GM23338 (cell line): ENCODE data around the gene YPEL3. TPM values are rescaled to one million over a fixed set of nuclear protein-coding genes. Genes with fewer than 3 reads are reported as not detected.
A peak's percentile ranks its signal among the peaks of the same experiment; 100 is the strongest.

ENCODE experiments used
- ATAC-seq: fragments of 200-7000 bp; cut with Tn5 transposase; 3 replicates; pipeline ENCODE4 v1.9.1; 2020
- DNase-seq: peaks from one replicate; pipeline ENCODE4 v3.0.0-alpha.2; 2015; ENCODE audit warnings: low spot score
- H2AFZ ChIP-seq: fragments of 200-600 bp; sonication (generic); 2 replicates; pipeline ENCODE4 v1.8.0; 2016; ENCODE audit warnings: antibody characterized with exemption, mild to moderate bottlenecking, moderate library complexity
- H3F3A ChIP-seq: fragments of 200-600 bp; sonication (generic); replicated peaks from 2 replicates; pipeline ENCODE4 v1.8.0; 2017; ENCODE audit warnings: antibody characterized with exemption, mixed run types, low read depth
- H3K27ac ChIP-seq: fragments of 200-600 bp; sonication (generic); 2 replicates; pipeline ENCODE4 v1.6.1; 2016; ENCODE audit warnings: low read depth
- H3K27me3 ChIP-seq: fragments of 200-600 bp; sonication (generic); 2 replicates; pipeline ENCODE4 v1.8.0; 2016; ENCODE audit warnings: mild to moderate bottlenecking, mixed run types, moderate library complexity; ENCODE audit not compliant: insufficient read depth
- H3K36me3 ChIP-seq: fragments of 200-600 bp; sonication (generic); 2 replicates; pipeline ENCODE4 v1.8.0; 2016; ENCODE audit warnings: mild to moderate bottlenecking; ENCODE audit not compliant: insufficient read depth
- H3K4me1 ChIP-seq: fragments of 200-600 bp; sonication (generic); 2 replicates; pipeline ENCODE4 v1.8.0; 2016; ENCODE audit warnings: mild to moderate bottlenecking, moderate library complexity; ENCODE audit not compliant: insufficient read depth
- H3K4me2 ChIP-seq: fragments of 200-600 bp; sonication (generic); 2 replicates; pipeline ENCODE4 v1.7.1; 2017; ENCODE audit warnings: mixed run types
- H3K4me3 ChIP-seq: fragments of 200-600 bp; sonication (generic); 2 replicates; pipeline ENCODE4 v1.6.1; 2016; ENCODE audit warnings: mixed run types
- H3K79me2 ChIP-seq: fragments of 200-600 bp; sonication (generic); replicated peaks from 2 replicates; pipeline ENCODE4 v1.8.0; 2017; ENCODE audit warnings: mild to moderate bottlenecking; ENCODE audit not compliant: insufficient read depth
- H3K9me2 ChIP-seq: fragments of 200-600 bp; sonication (generic); 2 replicates; pipeline ENCODE4 v1.8.0; 2017; ENCODE audit not compliant: insufficient read depth
- H4K20me1 ChIP-seq: fragments of 200-600 bp; sonication (generic); replicated peaks from 2 replicates; pipeline ENCODE4 v1.8.0; 2017; ENCODE audit warnings: mild to moderate bottlenecking; ENCODE audit not compliant: insufficient read depth
- H3K27ac Mint-ChIP-seq: 2 replicates; pipeline ENCODE4 v1.8.0; 2020; ENCODE audit warnings: inconsistent platforms, mild to moderate bottlenecking, moderate library complexity, mixed read lengths
- H3K27me3 Mint-ChIP-seq: 3 replicates; pipeline ENCODE4 v1.8.0; 2022; ENCODE audit warnings: low read depth, mild to moderate bottlenecking, moderate library complexity, mixed read lengths, inconsistent platforms; ENCODE audit not compliant: insufficient read depth, poor library complexity
- H3K36me3 Mint-ChIP-seq: 3 replicates; pipeline ENCODE4 v1.8.0; 2021; ENCODE audit warnings: low read depth, mild to moderate bottlenecking, inconsistent platforms, moderate library complexity, mixed read lengths
- H3K4me1 Mint-ChIP-seq: 3 replicates; pipeline ENCODE4 v1.8.0; 2020; ENCODE audit warnings: mild to moderate bottlenecking, inconsistent platforms, mixed read lengths
- H3K4me3 Mint-ChIP-seq: 3 replicates; pipeline ENCODE4 v1.8.0; 2021; ENCODE audit warnings: moderate library complexity, mild to moderate bottlenecking, inconsistent platforms, mixed read lengths
- H3K9me3 Mint-ChIP-seq: 3 replicates; pipeline ENCODE4 v1.8.0; 2020; ENCODE audit warnings: moderate library complexity, mild to moderate bottlenecking, inconsistent platforms, mixed read lengths
- CREB1 ChIP-seq: fragments of 250-450 bp; sonication (Bioruptor Pico); IDR thresholded peaks from 2 replicates; pipeline ENCODE4 v1.5.0; 2020; ENCODE audit warnings: low read depth, mild to moderate bottlenecking, moderate library complexity
- ETS1 ChIP-seq: IDR thresholded peaks from 2 replicates; pipeline ENCODE4 v1.6.1; 2016; ENCODE audit warnings: antibody characterized with exemption
- EZH2 ChIP-seq: fragments of 200-600 bp; sonication (generic); IDR thresholded peaks from one replicate; pipeline ENCODE4 v1.8.0; 2017; ENCODE audit warnings: antibody characterized with exemption, mild to moderate bottlenecking, low read depth; ENCODE audit not compliant: unreplicated experiment
- EZH2phosphoT487 ChIP-seq: fragments of 200-600 bp; sonication (generic); IDR thresholded peaks from one replicate; pipeline ENCODE4 v1.8.1; 2018; ENCODE audit warnings: antibody characterized with exemption; ENCODE audit not compliant: unreplicated experiment
- JUNB ChIP-seq: IDR thresholded peaks from one replicate; pipeline ENCODE4 v1.6.1; 2016; ENCODE audit warnings: antibody characterized with exemption; ENCODE audit not compliant: unreplicated experiment
- NANOG ChIP-seq: IDR thresholded peaks from 2 replicates; pipeline ENCODE4 v1.6.1; 2016; ENCODE audit warnings: antibody characterized with exemption, borderline replicate concordance
- POLR2AphosphoS5 ChIP-seq: IDR thresholded peaks from 2 replicates; pipeline ENCODE4 v1.6.1; 2016; ENCODE audit warnings: antibody characterized with exemption, low read depth
- REST ChIP-seq: IDR thresholded peaks from one replicate; pipeline ENCODE4 v1.6.1; 2018; ENCODE audit warnings: antibody characterized with exemption; ENCODE audit not compliant: unreplicated experiment
- STAT1 ChIP-seq: IDR thresholded peaks from one replicate; pipeline ENCODE4 v1.6.1; 2016; ENCODE audit warnings: antibody characterized with exemption; ENCODE audit not compliant: unreplicated experiment
- ZNF114 ChIP-seq: fragments of 250-450 bp; sonication (Bioruptor Pico); IDR thresholded peaks from 2 replicates; pipeline ENCODE4 v1.5.0; 2020; ENCODE audit warnings: mild to moderate bottlenecking, moderate library complexity
- ZNF331 ChIP-seq: fragments of 250-450 bp; sonication (Bioruptor Pico); IDR thresholded peaks from 2 replicates; pipeline ENCODE4 v1.5.0; 2020; ENCODE audit warnings: low read depth, mild to moderate bottlenecking, moderate library complexity
- polyA plus RNA-seq: library from polyadenylated mRNA; unstranded; fragments of >200 nt; fragmentation: Nextera tagmentation; extraction: Ambion mirVana; gene quantifications from 2 replicates; pipeline ENCODE4 v1.2.1, GENCODE V29; 2016
- total RNA-seq: library from RNA; depleted of rRNA; stranded (reverse); fragments of >200 nt; shearing (Covaris generic); gene quantifications from 2 replicates; pipeline ENCODE4 v1.2.3, GENCODE V29; 2014
- TF ChIP-seq, protein P1 (sequence below), 2 experiments: fragments of 200-600 bp in 1 of 2; sonication (generic) in 1 of 2; conservative IDR thresholded peaks; 2 replicates each; pipeline versions ENCODE4 v1.5.1 to v1.6.1; 2016 to 2017; ENCODE audit warnings: antibody characterized with exemption in 2 of 2, low read depth in 2 of 2, mild to moderate bottlenecking in 2 of 2, moderate library complexity in 1 of 2

YPEL3 gene
- total and polyA plus RNA-seq, 2 experiments from 2014 or later: 27.8 to 86.1 TPM

DNA sequence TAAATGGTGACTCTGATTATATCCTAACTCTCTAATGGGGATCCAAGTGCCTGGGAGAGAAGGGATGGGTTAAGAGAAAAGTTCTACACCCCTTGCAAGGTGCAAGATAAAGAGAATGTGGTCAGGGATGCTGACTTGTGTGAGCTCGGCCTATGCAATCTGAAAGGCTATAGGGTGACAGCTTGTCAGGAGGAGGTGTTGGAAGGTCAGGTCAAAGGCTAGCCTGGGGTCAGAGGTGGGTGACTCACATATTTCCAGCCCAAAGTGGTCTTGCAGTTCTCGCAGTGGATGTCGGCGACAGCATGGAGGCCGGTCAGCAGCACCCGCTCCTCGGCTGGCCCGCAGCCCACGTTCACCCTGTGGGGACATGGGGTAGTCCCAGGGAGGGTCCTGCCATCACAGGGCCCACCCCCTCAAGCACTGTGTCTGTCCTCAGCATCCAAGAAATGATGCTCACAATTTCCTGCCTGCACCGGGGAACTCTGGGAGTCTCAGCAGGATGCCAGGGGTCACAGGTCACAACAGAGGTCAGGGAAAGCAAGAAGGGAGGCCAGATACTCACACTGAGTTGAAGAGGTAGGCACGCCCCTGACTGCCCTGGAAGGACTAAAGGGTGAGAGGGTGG is 1.4 kb downstream of the YPEL3 start (continued):
- no peak for TF ChIP-seq REST
- no peak for TF ChIP-seq STAT1
- no peak for TF ChIP-seq NANOG
- no peak for TF ChIP-seq ETS1

- Mint-ChIP-seq H3K36me3 (peaks cover 29% of the 10 kb centered on the region), H3K27ac (peak overlapping the region; percentile 85), H3K27me3 (peaks cover 29% of the 10 kb centered on the region), H3K4me3 (peak overlapping the region; percentile 88), H3K4me1 (peaks cover 20% of the 10 kb centered on the region), H3K9me3 (peaks cover 13% of the 10 kb centered on the region)
- H2AFZ ChIP-seq: peak overlapping the region; percentile 97; the same call in 1 of the 2 replicates
- peak overlapping the region; percentile 92 for H3K4me3 ChIP-seq
- 0 out of 2 replicates have a peak, but pooled peaks cover 8% of the 10 kb centered on the region for H3K79me2 ChIP-seq
- peak; percentile 94 for DNase-seq
- no peaks in the 10 kb centered on the region for H3K9me2 ChIP-seq
- no peaks in the 10 kb centered on the region for H4K20me1 ChIP-seq
- H3K4me1 ChIP-seq: peaks cover 14% of the 10 kb centered on the region
- H3K4me2 ChIP-seq: peak overlapping the region; percentile 99
- H3K27ac ChIP-seq: peak overlapping the region; percentile 80; the same call in 1 of the 2 replicates
- TF ChIP-seq EZH2: no peak
- no peak for TF ChIP-seq REST
- TF ChIP-seq ETS1: no peak
- TF ChIP-seq EZH2phosphoT487: no peak
- TF ChIP-seq, protein P1, sequence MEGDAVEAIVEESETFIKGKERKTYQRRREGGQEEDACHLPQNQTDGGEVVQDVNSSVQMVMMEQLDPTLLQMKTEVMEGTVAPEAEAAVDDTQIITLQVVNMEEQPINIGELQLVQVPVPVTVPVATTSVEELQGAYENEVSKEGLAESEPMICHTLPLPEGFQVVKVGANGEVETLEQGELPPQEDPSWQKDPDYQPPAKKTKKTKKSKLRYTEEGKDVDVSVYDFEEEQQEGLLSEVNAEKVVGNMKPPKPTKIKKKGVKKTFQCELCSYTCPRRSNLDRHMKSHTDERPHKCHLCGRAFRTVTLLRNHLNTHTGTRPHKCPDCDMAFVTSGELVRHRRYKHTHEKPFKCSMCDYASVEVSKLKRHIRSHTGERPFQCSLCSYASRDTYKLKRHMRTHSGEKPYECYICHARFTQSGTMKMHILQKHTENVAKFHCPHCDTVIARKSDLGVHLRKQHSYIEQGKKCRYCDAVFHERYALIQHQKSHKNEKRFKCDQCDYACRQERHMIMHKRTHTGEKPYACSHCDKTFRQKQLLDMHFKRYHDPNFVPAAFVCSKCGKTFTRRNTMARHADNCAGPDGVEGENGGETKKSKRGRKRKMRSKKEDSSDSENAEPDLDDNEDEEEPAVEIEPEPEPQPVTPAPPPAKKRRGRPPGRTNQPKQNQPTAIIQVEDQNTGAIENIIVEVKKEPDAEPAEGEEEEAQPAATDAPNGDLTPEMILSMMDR (conservative IDR thresholded peaks at IDR 0.05; ENCODE audit: low read depth in 2 of 2): peak; percentile 86 to 89
- TF ChIP-seq CREB1 (CRISPR knock-in tag): peak; percentile 42
- TF ChIP-seq STAT1: no peak
- TF ChIP-seq POLR2AphosphoS5: peak; percentile 19
- TF ChIP-seq JUNB: no peak
- TF ChIP-seq ZNF331 (CRISPR knock-in tag): no peak
- TF ChIP-seq ZNF114 (CRISPR knock-in tag): 0 out of 2 replicates have a peak, but pooled peaks have one; percentile 61
- ATAC-seq: peak; percentile 51
- no peaks in the 10 kb centered on the region; the same call in 1 of the 2 replicates for H3K36me3 ChIP-seq
- peaks cover 40% of the 10 kb centered on the region for H3F3A ChIP-seq
- H3K27me3 ChIP-seq: 0 out of 2 replicates have a peak, but pooled peaks cover 3% of the 10 kb centered on the region
These were observed 3.5 kb downstream of the YPEL3 start for GRCh38 chr16:30092373-30093010.
